Smooth muscle cell (in vitro differentiated cells): Measurements from ENCODE around the gene METAP1D. TPM values are rescaled to one million over a fixed set of nuclear protein-coding genes. Genes with fewer than 3 reads are reported as not detected.

Experiments
- DNase-seq: peaks from one replicate; lab custom pipeline; 2025; ENCODE audit not compliant: unreplicated experiment; lab: John Stamatoyannopoulos, UW
- H2AFZ ChIP-seq: fragments of 200-600 bp; sonication (generic); 2 replicates; pipeline ENCODE4 v1.6.0; 2016; ENCODE audit warnings: antibody characterized with exemption, low read depth, mild to moderate bottlenecking
- H3F3A ChIP-seq: fragments of 200-600 bp; sonication (generic); 2 replicates; pipeline ENCODE4 v1.6.0; 2017; ENCODE audit warnings: antibody characterized with exemption, low read depth
- H3K27ac ChIP-seq: fragments of 200-600 bp; sonication (generic); 2 replicates; pipeline ENCODE4 v1.5.1; 2016; ENCODE audit warnings: low read depth, mild to moderate bottlenecking
- H3K27me3 ChIP-seq: fragments of 200-600 bp; sonication (generic); 2 replicates; pipeline ENCODE4 v1.6.1; 2016; ENCODE audit warnings: low read depth, mild to moderate bottlenecking
- H3K36me3 ChIP-seq: fragments of 200-600 bp; sonication (generic); 2 replicates; pipeline ENCODE4 v1.5.1; 2016; ENCODE audit warnings: low read depth
- H3K4me1 ChIP-seq: fragments of 200-600 bp; sonication (generic); 2 replicates; pipeline ENCODE4 v1.5.1; 2016; ENCODE audit warnings: low read depth
- H3K4me2 ChIP-seq: fragments of 200-600 bp; sonication (generic); 2 replicates; pipeline ENCODE4 v1.6.0; 2016; ENCODE audit warnings: mild to moderate bottlenecking
- H3K4me3 ChIP-seq: fragments of 200-600 bp; sonication (generic); 2 replicates; pipeline ENCODE4 v1.5.1; 2016; ENCODE audit warnings: mild to moderate bottlenecking
- H3K79me2 ChIP-seq: fragments of 200-600 bp; sonication (generic); 2 replicates; pipeline ENCODE4 v1.6.0; 2016; ENCODE audit warnings: low read depth, mild to moderate bottlenecking
- H3K9ac ChIP-seq: fragments of 200-600 bp; sonication (generic); 2 replicates; pipeline ENCODE4 v1.6.0; 2016; ENCODE audit warnings: low read depth
- H3K9me3 ChIP-seq: fragments of 200-600 bp; sonication (generic); replicated peaks from 2 replicates; pipeline ENCODE4 v1.5.1; 2016; ENCODE audit warnings: low read depth
- H4K20me1 ChIP-seq: fragments of 200-600 bp; sonication (generic); 2 replicates; pipeline ENCODE4 v1.6.0; 2016; ENCODE audit warnings: low read depth
- WGBS: methylation state at CpG from one replicate; pipeline ENCODE4 v1.1.7; 2016; ENCODE audit warnings: low lambda C conversion rate; 5-methylcytosine and 5-hydroxymethylcytosine counted together
- polyA plus RNA-seq: library from polyadenylated mRNA; unstranded; fragments of >200 nt; fragmentation: Nextera tagmentation; extraction: Ambion mirVana; gene quantifications from 2 replicates; pipeline ENCODE4 v1.2.1, GENCODE V29; 2016
- total RNA-seq: library from RNA; depleted of rRNA; stranded (reverse); fragments of >200 nt; gene quantifications from 2 replicates; pipeline ENCODE4 v1.2.3, GENCODE V29; 2014
- TF ChIP-seq, protein P1 (sequence below): fragments of 200-600 bp; sonication (generic); IDR thresholded peaks from 2 replicates; pipeline ENCODE4 v1.5.1; 2017; ENCODE audit warnings: borderline replicate concordance, mild to moderate bottlenecking, antibody characterized with exemption; ENCODE audit not compliant: insufficient read depth, poor library complexity, severe bottlenecking

Gene METAP1D
- total and polyA plus RNA-seq, 2 experiments from 2014 or later, result 5.9 to 7.5 TPM

DNA sequence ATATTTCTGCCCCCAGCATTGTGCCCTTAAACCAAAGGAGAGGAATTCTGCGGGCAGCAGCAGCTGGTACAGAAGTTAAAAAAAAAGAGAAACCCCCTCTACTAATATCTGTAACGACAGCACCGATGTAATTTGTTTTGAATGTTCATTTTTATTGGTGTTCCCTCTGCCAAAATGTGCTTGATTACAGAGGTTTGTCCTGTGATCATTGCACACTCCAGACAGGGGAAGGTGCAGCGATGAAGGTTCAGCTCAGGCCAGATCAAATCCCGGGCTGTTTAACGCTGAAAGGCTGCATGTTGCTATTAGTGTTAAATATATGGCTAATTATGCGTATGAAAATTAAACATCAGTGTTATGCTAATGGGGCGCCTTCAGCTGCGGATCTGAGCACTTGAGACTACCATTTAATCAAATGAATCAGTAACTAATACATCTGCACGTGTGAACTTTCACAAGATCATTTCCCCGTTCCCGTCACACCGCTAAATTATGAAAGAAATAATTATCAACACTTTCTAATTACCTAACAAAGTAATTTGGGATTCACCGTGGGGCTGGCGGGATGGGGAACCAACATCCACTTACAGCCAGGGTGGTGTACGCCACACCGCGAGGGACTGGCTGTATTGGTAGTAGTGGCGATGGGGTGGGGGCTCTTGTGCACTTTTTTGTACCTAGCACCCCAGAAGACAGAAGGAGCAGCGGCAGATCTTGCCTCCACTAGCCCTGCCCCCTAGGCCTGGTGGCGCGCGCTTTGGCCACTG, 84.1 kb downstream of the METAP1D start:
- Histone ChIP-seq H3K27ac (no peak overlapping the region), H2AFZ (no peak overlapping the region), H3K79me2 (no peaks in the 10 kb centered on the region), H3K4me3 (peak overlapping the region; percentile 54), H3F3A (no peaks in the 10 kb centered on the region), H3K9me3 (no peaks in the 10 kb centered on the region), H3K9ac (no peak overlapping the region), H3K4me1 (peaks cover 32% of the 10 kb centered on the region), H4K20me1 (no peaks in the 10 kb centered on the region), H3K27me3 (peaks cover 100% of the 10 kb centered on the region), H3K4me2 (peak overlapping the region; percentile 92), H3K36me3 (no peaks in the 10 kb centered on the region)
- WGBS, result 7% methylated on average over 23 of the region's 23 CpGs
- DNase-seq, result no peak
- TF ChIP-seq, protein P1, sequence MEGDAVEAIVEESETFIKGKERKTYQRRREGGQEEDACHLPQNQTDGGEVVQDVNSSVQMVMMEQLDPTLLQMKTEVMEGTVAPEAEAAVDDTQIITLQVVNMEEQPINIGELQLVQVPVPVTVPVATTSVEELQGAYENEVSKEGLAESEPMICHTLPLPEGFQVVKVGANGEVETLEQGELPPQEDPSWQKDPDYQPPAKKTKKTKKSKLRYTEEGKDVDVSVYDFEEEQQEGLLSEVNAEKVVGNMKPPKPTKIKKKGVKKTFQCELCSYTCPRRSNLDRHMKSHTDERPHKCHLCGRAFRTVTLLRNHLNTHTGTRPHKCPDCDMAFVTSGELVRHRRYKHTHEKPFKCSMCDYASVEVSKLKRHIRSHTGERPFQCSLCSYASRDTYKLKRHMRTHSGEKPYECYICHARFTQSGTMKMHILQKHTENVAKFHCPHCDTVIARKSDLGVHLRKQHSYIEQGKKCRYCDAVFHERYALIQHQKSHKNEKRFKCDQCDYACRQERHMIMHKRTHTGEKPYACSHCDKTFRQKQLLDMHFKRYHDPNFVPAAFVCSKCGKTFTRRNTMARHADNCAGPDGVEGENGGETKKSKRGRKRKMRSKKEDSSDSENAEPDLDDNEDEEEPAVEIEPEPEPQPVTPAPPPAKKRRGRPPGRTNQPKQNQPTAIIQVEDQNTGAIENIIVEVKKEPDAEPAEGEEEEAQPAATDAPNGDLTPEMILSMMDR, result no peak

DNA sequence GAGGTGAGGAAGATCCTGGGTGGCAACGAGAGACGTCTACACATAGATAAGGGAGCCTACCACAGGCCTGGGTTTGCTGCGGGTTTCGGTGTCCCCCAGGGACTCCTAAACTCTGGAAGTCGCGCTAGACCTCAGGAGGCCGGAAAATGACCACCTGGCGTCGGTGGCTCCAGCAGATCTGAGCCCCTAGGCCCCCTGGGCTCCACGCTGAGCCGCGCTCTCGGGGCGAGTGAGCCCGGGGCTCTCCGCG, 84.6 kb downstream of the METAP1D start:
- no peak for DNase-seq
- Histone ChIP-seq H4K20me1 (no peaks in the 10 kb centered on the region), H3K4me2 (peak overlapping the region; percentile 92), H3K27ac (no peak overlapping the region), H3K4me1 (peaks cover 35% of the 10 kb centered on the region), H3K9ac (no peak overlapping the region), H3K79me2 (no peaks in the 10 kb centered on the region), H3K27me3 (peaks cover 100% of the 10 kb centered on the region), H3K9me3 (no peaks in the 10 kb centered on the region), H3K4me3 (peak overlapping the region; percentile 54), H3K36me3 (no peaks in the 10 kb centered on the region), H2AFZ (no peak overlapping the region), H3F3A (no peaks in the 10 kb centered on the region)
- under 1% methylated on average over 13 of the region's 17 CpGs for WGBS
- TF ChIP-seq, protein P1, result no peak

DNA sequence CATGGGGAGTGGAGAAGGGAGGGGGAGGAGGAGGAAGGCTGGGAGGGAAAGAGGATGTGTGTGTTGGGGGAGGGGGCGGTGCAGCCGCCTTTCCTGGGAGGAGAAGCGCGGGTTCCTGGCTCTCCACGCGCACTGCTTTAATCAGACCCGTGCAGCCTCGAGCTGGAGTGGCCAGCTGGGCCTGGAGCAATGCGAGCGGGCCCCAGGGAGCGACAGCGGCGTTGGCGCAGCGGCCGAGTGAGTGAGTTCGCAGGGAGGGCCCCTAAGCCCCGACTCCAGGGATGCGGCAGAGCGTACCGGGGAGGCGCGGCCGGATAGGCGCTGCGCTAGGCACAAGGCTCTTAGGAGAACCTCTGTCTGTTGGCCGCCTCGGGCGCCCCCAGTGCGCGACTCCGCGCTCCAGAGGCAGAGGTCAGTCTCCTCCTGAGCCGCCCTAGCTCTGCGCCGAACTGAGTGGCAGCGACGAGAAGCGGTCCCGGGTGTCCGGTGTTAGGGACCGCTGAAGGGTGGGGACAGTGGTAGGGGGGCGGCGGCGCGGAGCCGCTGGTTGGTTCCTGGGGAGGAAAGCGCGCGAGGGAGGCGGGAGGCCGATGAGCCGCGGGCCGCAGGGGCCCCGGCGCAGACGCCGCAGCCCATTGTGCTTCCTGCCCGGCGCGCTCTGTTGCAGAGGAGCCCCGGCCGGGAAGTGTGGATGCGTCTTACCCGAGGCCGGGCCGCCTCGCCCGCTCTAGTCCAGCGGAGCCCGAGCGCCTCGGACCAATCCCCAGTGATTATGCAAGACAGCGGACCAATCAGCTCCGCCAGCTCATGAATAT, 85.1 kb downstream of the METAP1D start:
- H3F3A ChIP-seq, result no peaks in the 10 kb centered on the region
- H3K4me3 ChIP-seq, result peak overlapping the region; percentile 54
- peak; percentile 48 for DNase-seq
- TF ChIP-seq, protein P1, result no peak
- H3K27me3 ChIP-seq, result peaks cover 100% of the 10 kb centered on the region
- no peaks in the 10 kb centered on the region for H4K20me1 ChIP-seq
- H3K79me2 ChIP-seq, result no peaks in the 10 kb centered on the region
- under 1% methylated on average over 47 of the region's 76 CpGs for WGBS
- peak overlapping the region; percentile 13 for H3K9ac ChIP-seq
- no peaks in the 10 kb centered on the region for H3K9me3 ChIP-seq
- H3K27ac ChIP-seq, result peak overlapping the region; percentile 68
- peak overlapping the region; percentile 92 for H3K4me2 ChIP-seq
- H2AFZ ChIP-seq, result peak overlapping the region; percentile 61
- peaks cover 35% of the 10 kb centered on the region for H3K4me1 ChIP-seq
- no peaks in the 10 kb centered on the region for H3K36me3 ChIP-seq
